Measurements from ENCODE around the gene OASL.
"Not testable (repeated sequence)": the region's sequence is repeated elsewhere in the genome, so short reads cannot be mapped to it uniquely, and the experiment has no call there.

OASL gene

GRCh38 chr12:121059031-121059898 lies 20.2 kb upstream of the OASL start:
- no peak for DNase-seq

DNA sequence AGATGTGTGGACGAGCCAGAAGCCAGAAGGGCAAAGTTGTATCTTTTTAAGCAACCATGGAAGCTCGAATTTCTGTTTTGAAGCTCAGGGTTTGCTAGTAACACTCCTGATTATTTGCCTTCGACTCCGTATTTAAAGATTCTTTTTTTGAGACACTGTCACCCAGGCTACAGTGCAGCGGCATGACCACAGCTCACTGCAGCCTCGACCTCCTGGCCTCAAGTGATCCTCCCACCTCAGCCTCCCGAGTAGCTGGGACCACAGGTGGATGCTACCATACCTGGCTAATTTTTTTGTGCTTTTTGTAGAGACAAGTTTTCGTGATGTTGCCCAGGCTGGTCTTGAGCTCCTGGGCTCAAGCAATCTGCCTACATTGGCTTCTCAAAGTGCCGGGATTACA lies 18.7 kb upstream of the OASL start:
- DNase-seq = no peak

DNA sequence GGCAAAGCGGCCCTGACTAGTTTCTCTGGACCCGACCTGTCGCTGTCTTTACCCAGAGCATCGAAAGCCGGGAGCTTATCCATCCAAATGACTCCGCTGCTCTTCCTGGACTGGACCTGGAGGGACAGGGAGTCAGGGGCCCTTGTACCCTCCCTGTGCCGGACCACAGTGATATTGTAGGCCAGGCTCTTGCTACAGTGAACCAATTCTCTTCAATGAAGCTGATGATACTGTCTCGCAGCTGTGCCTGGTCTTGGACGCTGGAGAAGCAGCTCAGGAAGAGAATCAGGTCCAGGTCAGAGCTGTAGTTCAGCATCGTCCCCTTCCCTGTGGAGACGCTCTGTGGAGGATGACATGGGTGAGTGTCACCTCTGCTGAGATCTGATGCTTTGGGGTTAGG lies 14.7 kb upstream of the OASL start:
- no peak for DNase-seq

DNA sequence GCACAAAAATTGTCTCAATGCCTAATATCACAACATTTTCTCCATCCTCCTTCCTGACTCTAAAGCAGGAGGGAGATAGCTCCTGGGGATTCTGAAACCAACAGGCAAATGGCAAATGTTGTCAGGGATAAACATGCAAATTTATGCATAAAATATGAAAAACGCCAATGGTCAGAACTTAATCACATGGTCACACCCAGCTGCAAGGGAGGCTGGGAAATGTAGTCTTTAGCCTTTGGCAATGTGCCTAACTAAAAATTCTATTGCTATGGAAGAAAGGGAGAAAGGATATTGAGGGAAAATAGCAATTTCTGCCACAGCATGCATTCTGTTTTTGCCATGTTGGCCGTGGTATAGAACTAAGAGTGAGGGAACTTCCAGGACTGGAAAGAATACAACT lies 11.7 kb upstream of the OASL start:
- no peak for DNase-seq

- no peak for DNase-seq
Measured at GRCh38 chr12:121048442-121048841, 9.4 kb upstream of the OASL start.

DNA sequence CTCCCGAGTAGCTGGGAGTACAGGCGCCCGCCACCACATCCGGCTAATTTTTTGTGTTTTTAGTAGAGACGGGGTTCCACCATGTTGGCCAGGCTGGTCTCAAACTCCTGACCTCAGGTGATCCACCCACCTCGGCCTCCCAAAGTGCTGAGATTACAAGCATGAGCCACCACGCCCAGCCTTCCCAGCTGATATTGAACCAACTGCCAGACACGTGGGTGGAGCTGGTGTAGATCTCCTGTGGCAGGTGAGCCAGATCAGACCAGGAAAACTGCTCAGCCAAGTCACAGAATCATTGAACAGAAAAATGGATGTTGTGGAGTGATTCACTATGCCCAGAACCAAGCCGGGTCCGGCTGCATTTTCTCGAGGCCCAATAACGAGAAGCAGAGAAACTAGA lies 8.4 kb upstream of the OASL start:
- DNase-seq = not testable (repeated sequence)

GRCh38 chr12:121043067-121043466 lies 4.0 kb upstream of the OASL start:
- no peak for DNase-seq

DNA sequence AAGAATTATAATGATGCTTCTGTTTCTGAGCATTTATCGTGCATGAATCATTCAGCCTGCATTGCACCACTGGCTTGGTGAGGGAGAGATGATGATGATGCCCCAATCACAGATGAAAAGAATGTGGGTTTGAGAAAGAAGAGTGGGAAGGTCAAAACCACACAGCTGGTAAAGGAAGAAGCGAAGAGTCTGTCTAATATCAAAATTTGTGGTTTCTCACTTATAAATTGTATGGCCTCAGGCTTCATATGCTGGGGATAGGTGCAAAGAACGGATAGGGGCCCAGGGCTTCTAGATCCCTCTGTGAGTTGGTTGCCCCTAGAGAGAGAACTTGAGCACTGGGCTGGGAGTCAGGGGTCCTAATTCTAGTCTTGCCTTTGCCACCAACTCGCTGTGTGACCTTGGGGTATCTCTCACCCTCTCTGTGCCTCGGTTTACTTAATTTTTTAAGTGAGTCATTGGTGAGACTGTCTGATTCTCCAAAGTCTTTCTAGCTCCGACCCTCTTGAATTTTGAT lies 2.2 kb downstream of the OASL start:
- no peak for DNase-seq

- no peak for DNase-seq
Measured at GRCh38 chr12:121034616-121035305, 4.3 kb downstream of the OASL start.

GRCh38 chr12:121033625-121034349 lies 5.3 kb downstream of the OASL start:
- no peak for DNase-seq

GRCh38 chr12:121030576-121031212 lies 8.4 kb downstream of the OASL start:
- no peak for DNase-seq

DNA sequence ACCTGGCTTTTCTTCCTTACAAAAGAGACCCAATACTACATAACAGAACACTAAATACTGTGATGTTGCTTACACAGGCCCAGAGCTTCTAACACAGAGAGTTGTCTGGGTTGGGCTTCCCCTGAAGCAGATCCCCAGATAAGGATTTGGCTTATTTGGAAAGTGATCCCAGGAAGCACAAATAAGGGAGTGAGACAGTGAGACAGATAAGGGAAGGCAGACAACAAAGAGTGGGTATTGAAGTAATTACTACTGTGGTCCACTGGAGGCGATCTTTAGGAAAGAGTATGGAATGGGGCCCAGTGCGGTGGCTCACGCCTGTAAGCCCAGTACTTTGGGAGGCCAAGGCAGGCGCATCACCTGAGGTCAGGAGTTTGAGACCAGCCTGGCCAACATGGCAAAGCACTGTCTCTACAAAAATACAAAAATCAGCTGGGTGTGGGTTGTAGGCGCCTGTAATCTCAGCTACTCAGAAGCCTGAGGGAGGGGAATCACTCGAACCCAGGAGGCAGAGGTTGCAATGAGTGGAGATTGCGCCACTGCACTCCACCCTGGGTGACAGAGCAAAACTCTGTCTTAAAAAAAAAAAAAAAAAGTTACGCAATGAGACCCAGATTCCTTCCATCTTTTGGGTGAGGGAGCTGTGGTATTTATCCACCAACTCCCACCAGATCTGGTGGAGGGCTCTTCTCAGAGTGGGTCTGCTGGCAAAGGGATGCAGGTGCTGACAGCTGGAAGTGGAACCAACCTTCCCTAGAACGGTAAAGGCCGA lies 12.6 kb downstream of the OASL start:
- DNase-seq = no peak

GRCh38 chr12:121025442-121026226 lies 13.4 kb downstream of the OASL start:
- no peak for DNase-seq

GRCh38 chr12:121023799-121024198 lies 15.2 kb downstream of the OASL start:
- no peak for DNase-seq

GRCh38 chr12:121022713-121023112 lies 16.3 kb downstream of the OASL start:
- no peak for DNase-seq

DNA sequence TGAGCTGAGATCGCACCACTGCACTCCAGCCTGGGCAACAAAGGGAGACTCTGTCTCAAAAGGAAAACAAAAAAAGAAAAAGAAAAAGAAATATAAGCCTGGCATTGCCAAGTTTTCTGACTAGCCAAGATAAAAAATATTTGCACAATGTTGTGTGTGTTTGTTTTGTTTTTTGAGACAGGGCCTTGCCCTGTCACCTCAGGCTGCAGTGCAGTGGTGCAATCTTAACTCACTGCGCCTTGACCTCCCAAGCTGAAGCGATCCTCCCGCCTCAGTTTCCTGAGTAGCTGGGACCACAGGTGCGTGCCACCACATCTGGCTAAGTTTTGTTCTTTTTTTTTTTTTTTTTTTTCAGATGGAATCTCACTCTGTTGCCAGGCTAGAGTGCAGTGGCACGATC lies 17.3 kb downstream of the OASL start:
- no peak for DNase-seq

GRCh38 chr12:121018860-121019617 lies 20.0 kb downstream of the OASL start:
- DNase-seq = no peak

DNA sequence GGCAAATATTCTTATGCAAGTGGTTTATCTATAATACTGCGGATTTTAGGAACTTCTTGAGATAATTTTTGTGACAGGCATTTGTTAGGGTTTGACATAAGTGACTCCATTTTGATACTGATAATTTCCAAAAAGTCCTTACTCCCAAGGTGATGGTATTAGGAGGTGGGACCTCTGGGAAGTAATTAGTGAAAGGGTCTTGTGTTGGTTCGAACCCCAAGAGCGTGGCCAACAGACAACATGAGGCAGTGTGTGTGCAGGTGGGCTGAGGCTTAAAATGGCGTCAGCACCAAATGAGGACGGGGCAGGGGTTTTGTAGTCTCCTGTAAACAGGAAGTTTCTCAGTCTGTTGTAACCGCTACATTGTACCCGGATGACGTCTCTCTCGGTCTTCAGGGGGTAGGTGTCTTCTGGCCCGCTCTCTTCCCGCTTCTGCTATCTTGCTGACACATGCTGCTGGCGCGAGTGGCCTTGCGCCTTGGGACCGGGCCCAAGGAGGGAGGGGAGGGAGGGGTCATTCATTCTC lies 21.0 kb downstream of the OASL start:
- DNase-seq = no peak

GRCh38 chr12:121015825-121016766 lies 22.9 kb downstream of the OASL start, which contains the start of gene C12orf43:
Gene C12orf43 (minus strand): TSS chr12:121016487. CDS start chr12:121016474, 13 bp downstream.
- DNase-seq = peak; percentile 58
